Measurements from ENCODE around the gene BCKDHB. TPM values are rescaled to one million over a fixed set of nuclear protein-coding genes. Genes with fewer than 3 reads are reported as not detected.
A peak's percentile ranks its signal among the peaks of the same experiment; 100 is the strongest.
"Not testable (repeated sequence)": the region's sequence is repeated elsewhere in the genome, so short reads cannot be mapped to it uniquely, and the experiment has no call there.

Gene BCKDHB
- total RNA-seq, 1 experiment from 2014 or later = 24.3 TPM

DNA sequence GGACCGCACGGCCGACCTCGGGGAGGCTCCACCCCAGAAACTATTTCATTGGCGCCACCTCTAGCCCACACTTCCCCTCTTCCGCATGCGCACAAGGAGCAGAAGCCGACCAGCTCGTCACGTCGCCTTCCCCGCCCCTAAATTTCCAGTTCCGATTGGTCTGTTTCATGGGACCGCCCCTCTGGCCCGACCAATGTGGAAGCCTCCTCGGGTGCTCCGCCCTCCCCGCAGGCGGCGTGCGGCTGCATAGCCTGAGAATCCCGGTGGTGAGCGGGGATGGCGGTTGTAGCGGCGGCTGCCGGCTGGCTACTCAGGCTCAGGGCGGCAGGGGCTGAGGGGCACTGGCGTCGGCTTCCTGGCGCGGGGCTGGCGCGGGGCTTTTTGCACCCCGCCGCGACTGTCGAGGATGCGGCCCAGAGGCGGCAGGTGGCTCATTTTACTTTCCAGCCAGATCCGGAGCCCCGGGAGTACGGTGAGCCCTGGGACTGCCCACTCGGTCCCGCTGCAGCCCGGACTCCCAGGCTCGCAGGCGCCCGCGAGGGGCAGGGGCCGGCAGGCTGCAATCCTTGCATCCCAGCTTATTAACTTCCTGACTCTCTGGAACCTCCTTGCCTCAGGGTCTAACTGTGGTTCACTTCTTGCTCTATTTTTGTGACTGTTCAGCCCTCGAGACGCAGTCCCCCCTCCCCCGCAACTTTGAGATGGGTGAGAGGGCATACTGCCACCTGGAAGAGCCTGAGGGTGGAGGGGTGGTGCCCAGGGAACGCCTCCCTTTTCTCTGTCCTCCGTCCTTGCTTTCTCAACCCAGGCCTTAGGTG is at the start of gene BCKDHB (continued):
- TF ChIP-seq ZNF317 (CRISPR knock-in tag; IDR thresholded peaks at IDR 0.05; ENCODE audit: borderline replicate concordance, low read depth) (0 out of 2 replicates have a peak, but pooled peaks have one; percentile 19), HMGA2 (CRISPR knock-in tag; IDR thresholded peaks at IDR 0.05) (no peak), JUN (CRISPR knock-in tag; IDR thresholded peaks at IDR 0.05) (no peak), ZNF138 (CRISPR knock-in tag; conservative IDR thresholded peaks at IDR 0.05) (no peak), ZNF671 (CRISPR knock-in tag; IDR thresholded peaks at IDR 0.05) (no peak), CBFB (CRISPR knock-in tag; IDR thresholded peaks at IDR 0.05; ENCODE audit: low read depth) (no peak), ZNF232 (CRISPR knock-in tag; IDR thresholded peaks at IDR 0.05) (no peak), NR1H2 (CRISPR knock-in tag; IDR thresholded peaks at IDR 0.05) (no peak)
- TF ChIP-seq, protein P1, sequence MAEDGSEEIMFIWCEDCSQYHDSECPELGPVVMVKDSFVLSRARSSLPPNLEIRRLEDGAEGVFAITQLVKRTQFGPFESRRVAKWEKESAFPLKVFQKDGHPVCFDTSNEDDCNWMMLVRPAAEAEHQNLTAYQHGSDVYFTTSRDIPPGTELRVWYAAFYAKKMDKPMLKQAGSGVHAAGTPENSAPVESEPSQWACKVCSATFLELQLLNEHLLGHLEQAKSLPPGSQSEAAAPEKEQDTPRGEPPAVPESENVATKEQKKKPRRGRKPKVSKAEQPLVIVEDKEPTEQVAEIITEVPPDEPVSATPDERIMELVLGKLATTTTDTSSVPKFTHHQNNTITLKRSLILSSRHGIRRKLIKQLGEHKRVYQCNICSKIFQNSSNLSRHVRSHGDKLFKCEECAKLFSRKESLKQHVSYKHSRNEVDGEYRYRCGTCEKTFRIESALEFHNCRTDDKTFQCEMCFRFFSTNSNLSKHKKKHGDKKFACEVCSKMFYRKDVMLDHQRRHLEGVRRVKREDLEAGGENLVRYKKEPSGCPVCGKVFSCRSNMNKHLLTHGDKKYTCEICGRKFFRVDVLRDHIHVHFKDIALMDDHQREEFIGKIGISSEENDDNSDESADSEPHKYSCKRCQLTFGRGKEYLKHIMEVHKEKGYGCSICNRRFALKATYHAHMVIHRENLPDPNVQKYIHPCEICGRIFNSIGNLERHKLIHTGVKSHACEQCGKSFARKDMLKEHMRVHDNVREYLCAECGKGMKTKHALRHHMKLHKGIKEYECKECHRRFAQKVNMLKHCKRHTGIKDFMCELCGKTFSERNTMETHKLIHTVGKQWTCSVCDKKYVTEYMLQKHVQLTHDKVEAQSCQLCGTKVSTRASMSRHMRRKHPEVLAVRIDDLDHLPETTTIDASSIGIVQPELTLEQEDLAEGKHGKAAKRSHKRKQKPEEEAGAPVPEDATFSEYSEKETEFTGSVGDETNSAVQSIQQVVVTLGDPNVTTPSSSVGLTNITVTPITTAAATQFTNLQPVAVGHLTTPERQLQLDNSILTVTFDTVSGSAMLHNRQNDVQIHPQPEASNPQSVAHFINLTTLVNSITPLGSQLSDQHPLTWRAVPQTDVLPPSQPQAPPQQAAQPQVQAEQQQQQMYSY (CRISPR knock-in tag; IDR thresholded peaks at IDR 0.05) = no peak
- TF ChIP-seq, protein P2, sequence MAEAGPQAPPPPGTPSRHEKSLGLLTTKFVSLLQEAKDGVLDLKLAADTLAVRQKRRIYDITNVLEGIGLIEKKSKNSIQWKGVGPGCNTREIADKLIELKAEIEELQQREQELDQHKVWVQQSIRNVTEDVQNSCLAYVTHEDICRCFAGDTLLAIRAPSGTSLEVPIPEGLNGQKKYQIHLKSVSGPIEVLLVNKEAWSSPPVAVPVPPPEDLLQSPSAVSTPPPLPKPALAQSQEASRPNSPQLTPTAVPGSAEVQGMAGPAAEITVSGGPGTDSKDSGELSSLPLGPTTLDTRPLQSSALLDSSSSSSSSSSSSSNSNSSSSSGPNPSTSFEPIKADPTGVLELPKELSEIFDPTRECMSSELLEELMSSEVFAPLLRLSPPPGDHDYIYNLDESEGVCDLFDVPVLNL (CRISPR knock-in tag; IDR thresholded peaks at IDR 0.05; ENCODE audit: borderline replicate concordance, low read depth) = no peak
- TF ChIP-seq, protein P3, sequence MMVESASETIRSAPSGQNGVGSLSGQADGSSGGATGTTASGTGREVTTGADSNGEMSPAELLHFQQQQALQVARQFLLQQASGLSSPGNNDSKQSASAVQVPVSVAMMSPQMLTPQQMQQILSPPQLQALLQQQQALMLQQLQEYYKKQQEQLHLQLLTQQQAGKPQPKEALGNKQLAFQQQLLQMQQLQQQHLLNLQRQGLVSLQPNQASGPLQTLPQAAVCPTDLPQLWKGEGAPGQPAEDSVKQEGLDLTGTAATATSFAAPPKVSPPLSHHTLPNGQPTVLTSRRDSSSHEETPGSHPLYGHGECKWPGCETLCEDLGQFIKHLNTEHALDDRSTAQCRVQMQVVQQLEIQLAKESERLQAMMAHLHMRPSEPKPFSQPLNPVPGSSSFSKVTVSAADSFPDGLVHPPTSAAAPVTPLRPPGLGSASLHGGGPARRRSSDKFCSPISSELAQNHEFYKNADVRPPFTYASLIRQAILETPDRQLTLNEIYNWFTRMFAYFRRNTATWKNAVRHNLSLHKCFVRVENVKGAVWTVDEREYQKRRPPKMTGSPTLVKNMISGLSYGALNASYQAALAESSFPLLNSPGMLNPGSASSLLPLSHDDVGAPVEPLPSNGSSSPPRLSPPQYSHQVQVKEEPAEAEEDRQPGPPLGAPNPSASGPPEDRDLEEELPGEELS (CRISPR knock-in tag; IDR thresholded peaks at IDR 0.05) = peak; percentile 70; the same call in 1 of the 2 replicates
- TF ChIP-seq, protein P4, sequence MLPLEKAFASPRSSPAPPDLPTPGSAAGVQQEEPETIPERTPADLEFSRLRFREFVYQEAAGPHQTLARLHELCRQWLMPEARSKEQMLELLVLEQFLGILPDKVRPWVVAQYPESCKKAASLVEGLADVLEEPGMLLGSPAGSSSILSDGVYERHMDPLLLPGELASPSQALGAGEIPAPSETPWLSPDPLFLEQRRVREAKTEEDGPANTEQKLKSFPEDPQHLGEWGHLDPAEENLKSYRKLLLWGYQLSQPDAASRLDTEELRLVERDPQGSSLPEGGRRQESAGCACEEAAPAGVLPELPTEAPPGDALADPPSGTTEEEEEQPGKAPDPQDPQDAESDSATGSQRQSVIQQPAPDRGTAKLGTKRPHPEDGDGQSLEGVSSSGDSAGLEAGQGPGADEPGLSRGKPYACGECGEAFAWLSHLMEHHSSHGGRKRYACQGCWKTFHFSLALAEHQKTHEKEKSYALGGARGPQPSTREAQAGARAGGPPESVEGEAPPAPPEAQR (CRISPR knock-in tag; IDR thresholded peaks at IDR 0.05) = no peak

DNA sequence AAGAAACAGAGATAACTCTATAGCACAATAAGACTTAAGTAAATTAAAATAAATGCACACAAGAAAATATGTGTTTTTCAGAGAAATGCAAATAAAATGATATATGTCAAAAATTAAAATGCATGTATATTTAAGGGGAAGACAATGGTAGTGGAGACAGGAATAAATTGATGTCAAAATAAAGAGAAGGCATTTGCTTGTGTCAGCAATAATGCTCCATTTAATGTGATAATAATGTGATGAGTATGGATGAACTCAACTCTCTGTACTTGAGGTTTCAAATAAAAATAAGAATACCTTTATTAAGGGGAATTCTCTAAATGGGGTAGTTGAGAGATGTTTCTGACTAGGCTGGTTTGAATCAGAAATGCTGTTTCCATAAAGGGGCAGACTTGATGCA is 45.7 kb upstream of the BCKDHB start:
- DNase-seq (ENCODE audit: low spot score) = no peak
- Mint-ChIP-seq H3K36me3 (no peaks in the 10 kb centered on the region), H3K9me3 (0 out of 2 replicates have a peak, but pooled peaks cover under 1% of the 10 kb centered on the region), H3K27ac (no peak overlapping the region), H3K4me1 (no peaks in the 10 kb centered on the region), H3K4me3 (no peak overlapping the region), H3K27me3 (ENCODE audit: low read depth) (no peaks in the 10 kb centered on the region)
- no peak for ATAC-seq
- POLR2A ChIA-PET = no interaction called here
- TF ChIP-seq, protein P5, sequence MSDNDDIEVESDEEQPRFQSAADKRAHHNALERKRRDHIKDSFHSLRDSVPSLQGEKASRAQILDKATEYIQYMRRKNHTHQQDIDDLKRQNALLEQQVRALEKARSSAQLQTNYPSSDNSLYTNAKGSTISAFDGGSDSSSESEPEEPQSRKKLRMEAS (CRISPR knock-in tag; IDR thresholded peaks at IDR 0.05) = no peak
- TF ChIP-seq SOX15 (CRISPR knock-in tag; IDR thresholded peaks at IDR 0.05) = no peak
- CTCF ChIA-PET = no interaction called here

DNA sequence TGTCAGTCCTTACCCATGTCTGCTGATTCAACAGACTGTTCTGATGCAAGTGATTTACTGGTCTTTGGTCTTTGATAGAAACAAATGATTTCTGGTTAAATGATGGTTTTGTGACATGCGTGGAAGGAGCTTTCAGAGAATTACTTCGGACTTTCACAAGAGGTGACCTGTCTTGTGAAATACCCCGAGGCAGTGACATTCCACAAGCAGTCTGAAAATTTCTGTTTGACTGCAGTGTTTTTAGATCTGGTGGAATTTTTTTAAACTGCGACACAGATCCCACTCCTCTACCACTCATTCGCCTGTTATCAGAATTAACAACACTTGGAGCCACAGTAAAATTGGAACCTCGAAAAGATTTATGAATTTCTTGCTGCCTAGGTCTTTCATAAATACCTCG is 38.3 kb upstream of the BCKDHB start:
- H3K27me3 Mint-ChIP-seq (ENCODE audit: low read depth); H3K36me3 Mint-ChIP-seq; POLR2A ChIA-PET; H3K9me3 Mint-ChIP-seq; H3K27ac Mint-ChIP-seq; DNase-seq (ENCODE audit: low spot score); H3K4me3 Mint-ChIP-seq; ATAC-seq; CTCF ChIA-PET; H3K4me1 Mint-ChIP-seq: not testable (repeated sequence)

DNA sequence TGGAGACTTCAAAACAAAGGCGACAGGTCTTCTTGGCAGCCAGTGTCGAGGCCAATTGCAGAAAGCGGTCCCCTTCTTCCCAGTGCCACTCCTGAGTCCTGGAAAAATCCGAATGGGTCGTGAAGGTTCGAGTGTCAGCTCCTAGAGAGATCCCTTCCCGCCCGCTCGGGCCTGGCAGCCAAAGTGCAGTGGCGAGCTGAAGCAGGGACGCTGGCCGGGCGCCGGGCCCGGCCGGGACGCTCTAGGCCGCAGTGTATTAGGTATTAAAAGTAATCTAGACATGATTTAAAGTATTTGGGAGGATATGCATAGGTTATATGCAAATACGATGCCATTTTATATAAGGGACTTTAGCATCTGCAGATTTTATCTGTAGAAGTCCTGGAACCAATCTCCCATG is 36.0 kb upstream of the BCKDHB start:
- CTCF ChIA-PET; H3K27me3 Mint-ChIP-seq (ENCODE audit: low read depth); ATAC-seq: not testable (repeated sequence)

More for the DNA sequence above, 36.0 kb upstream of the BCKDHB start:
- H3K9me3 Mint-ChIP-seq; H3K27ac Mint-ChIP-seq; POLR2A ChIA-PET; DNase-seq (ENCODE audit: low spot score); H3K36me3 Mint-ChIP-seq; H3K4me3 Mint-ChIP-seq; H3K4me1 Mint-ChIP-seq: not testable (repeated sequence)

Measured in WTC11 (cell line).